Measurements from ENCODE around the gene THADA. TPM values are rescaled to one million over a fixed set of nuclear protein-coding genes. Genes with fewer than 3 reads are reported as not detected.
"Not testable (repeated sequence)": the region's sequence is repeated elsewhere in the genome, so short reads cannot be mapped to it uniquely, and the experiment has no call there.

THADA gene
- 15.2 and 21.6 TPM in 2 replicates for polyA plus RNA-seq (2011; rRNA removed)
- 33.6 and 43.4 TPM in 2 replicates for polyA minus RNA-seq (2011; rRNA and poly(A)+ RNA removed)

- ChIA-PET CTCF (interaction anchor here (0.7 to 5.4 kb wide), 4 partner anchors 9 to 32 kb away, joined by 3 to 39 read pairs (median 6); no protein-coding TSS in a partner anchor), POLR2A (interaction anchor here (0.6 kb wide), 2 partner anchors 19 to 75 kb away, joined by 3 to 6 read pairs; no protein-coding TSS in a partner anchor)
- H3K4me3 ChIP-seq (ENCODE audit: low read depth, low read length): peak within 1 kb of the TSS; percentile 62
- H3K27me3 ChIP-seq (ENCODE audit: control insufficient read depth, insufficient read depth, low read length): no peaks in the 10 kb centered on the region
- peak; percentile 94 for DNase-seq (ENCODE audit: low read depth)
- peaks cover 1% of the 10 kb centered on the region; the same call in 1 of the 2 replicates for H3K36me3 ChIP-seq (ENCODE audit: control insufficient read depth, insufficient read depth, low read length)
- TF ChIP-seq CTCF (IDR thresholded peaks at IDR 0.05; ENCODE audit: insufficient read depth, low read depth, low read length): no peak
Observed at GRCh38 chr2:43595603-43596412, at the start of gene THADA. Gene THADA, minus strand, starts transcription at chr2:43596038. Its CDS starts 3,646 bp downstream, at chr2:43592392.

GRCh38 chr2:43643680-43644079 is 47.8 kb upstream of the THADA start:
- no peaks in the 10 kb centered on the region for H3K36me3 ChIP-seq (ENCODE audit: control insufficient read depth, insufficient read depth, low read length)
- DNase-seq (ENCODE audit: low read depth): no peak
- no peak for TF ChIP-seq CTCF (IDR thresholded peaks at IDR 0.05; ENCODE audit: insufficient read depth, low read depth, low read length)
- no peaks in the 10 kb centered on the region for H3K27me3 ChIP-seq (ENCODE audit: control insufficient read depth, insufficient read depth, low read length)
- ChIA-PET POLR2A (no interaction called here), CTCF (no interaction called here)
- no peak overlapping the region for H3K4me3 ChIP-seq (ENCODE audit: low read depth, low read length)

GRCh38 chr2:43642363-43642762 is 46.5 kb upstream of the THADA start:
- CTCF ChIA-PET: interaction anchor here (1.0 kb wide), 2 partner anchors 10 to 848 kb away, joined by 3 read pairs; no protein-coding TSS in a partner anchor
- Histone ChIP-seq H3K4me3 (ENCODE audit: low read depth, low read length) (no peak overlapping the region), H3K36me3 (ENCODE audit: control insufficient read depth, insufficient read depth, low read length) (no peaks in the 10 kb centered on the region), H3K27me3 (ENCODE audit: control insufficient read depth, insufficient read depth, low read length) (no peaks in the 10 kb centered on the region)
- POLR2A ChIA-PET: no interaction called here
- no peak for TF ChIP-seq CTCF (IDR thresholded peaks at IDR 0.05; ENCODE audit: insufficient read depth, low read depth, low read length)
- DNase-seq (ENCODE audit: low read depth): no peak

GRCh38 chr2:43637030-43637803 is 41.4 kb upstream of the THADA start, which contains the start of gene PLEKHH2:
Gene PLEKHH2, plus strand, starts transcription at chr2:43637260. Its CDS starts 7,414 bp downstream, at chr2:43644674.
- Histone ChIP-seq H3K4me3 (ENCODE audit: low read depth, low read length) (peak within 1 kb of the TSS; percentile 62), H3K27me3 (ENCODE audit: control insufficient read depth, insufficient read depth, low read length) (peaks cover 8% of the 10 kb centered on the region), H3K36me3 (ENCODE audit: control insufficient read depth, insufficient read depth, low read length) (no peaks in the 10 kb centered on the region)
- CTCF ChIA-PET: interaction anchor here (0.7 kb wide), 1 partner anchor 1292 kb away, joined by 3 read pairs; no protein-coding TSS in a partner anchor
- POLR2A ChIA-PET: no interaction called here
- TF ChIP-seq CTCF (IDR thresholded peaks at IDR 0.05; ENCODE audit: insufficient read depth, low read depth, low read length): no peak
- DNase-seq (ENCODE audit: low read depth): peak; percentile 26

- H3K27me3 ChIP-seq (ENCODE audit: control insufficient read depth, insufficient read depth, low read length): peaks cover 9% of the 10 kb centered on the region
- ChIA-PET POLR2A (no interaction called here), CTCF (interaction anchor here (2.3 kb wide), 1 partner anchor 24 kb away, joined by 5 read pairs; no protein-coding TSS in a partner anchor)
- peak overlapping the region; percentile 62 for H3K4me3 ChIP-seq (ENCODE audit: low read depth, low read length)
- TF ChIP-seq CTCF (IDR thresholded peaks at IDR 0.05; ENCODE audit: insufficient read depth, low read depth, low read length): no peak
- no peaks in the 10 kb centered on the region for H3K36me3 ChIP-seq (ENCODE audit: control insufficient read depth, insufficient read depth, low read length)
- DNase-seq (ENCODE audit: low read depth): no peak
Observed at GRCh38 chr2:43636621-43637020, 40.8 kb upstream of the THADA start.

GRCh38 chr2:43636153-43636552 is 40.3 kb upstream of the THADA start:
- not testable (repeated sequence) for H3K27me3 ChIP-seq (ENCODE audit: control insufficient read depth, insufficient read depth, low read length); H3K36me3 ChIP-seq (ENCODE audit: control insufficient read depth, insufficient read depth, low read length); H3K4me3 ChIP-seq (ENCODE audit: low read depth, low read length); DNase-seq (ENCODE audit: low read depth)
- ChIA-PET CTCF (interaction anchor here (2.3 kb wide), 1 partner anchor 23 kb away, joined by 5 read pairs; no protein-coding TSS in a partner anchor), POLR2A (interaction anchor here (0.7 kb wide), 1 partner anchor 267 kb away, joined by 15 read pairs; no protein-coding TSS in a partner anchor)

All from BJ (cell line).